Ovary (tissue), 9 donors: ENCODE data around the gene CTTN. TPM values are rescaled to one million over a fixed set of nuclear protein-coding genes. Genes with fewer than 3 reads are reported as not detected.

Source experiments
- DNase-seq, 5 donors: peaks; one replicate each; pipeline ENCODE4 v3.0.0-alpha.2; 2019 to 2020
- H3K27ac ChIP-seq, 2 donors: fragments of 200-600 bp; one replicate each; pipeline versions ENCODE4 v1.5.1 to v1.8.0; 2019 to 2022
- H3K27me3 ChIP-seq: fragments of 200-600 bp; one replicate; pipeline ENCODE4 v1.8.0; 2022
- H3K36me3 ChIP-seq: fragments of 200-600 bp; sonication (generic); one replicate; pipeline ENCODE4 v1.5.1; 2019
- H3K4me1 ChIP-seq: one replicate; pipeline ENCODE4 v1.8.1; 2013; ENCODE audit warnings: mild to moderate bottlenecking, moderate library complexity; ENCODE audit not compliant: insufficient read depth
- H3K4me3 ChIP-seq: fragments of 200-600 bp; sonication (generic); one replicate; pipeline ENCODE4 v1.5.1; 2017
- H3K9me3 ChIP-seq, 2 donors: fragments of 200-600 bp in 1 of 2; sonication (generic) in 1 of 2; one replicate each; pipeline versions ENCODE4 v1.5.1 to v1.8.1; 2013 to 2019; ENCODE audit warnings: mild to moderate bottlenecking in 1 of 2, moderate library complexity in 1 of 2
- CTCF ChIP-seq, 3 donors: fragments of 450-650 bp in 2 of 3; fragments of 200-600 bp in 1 of 3; IDR thresholded peaks; one replicate each; pipeline versions ENCODE4 v1.5.1 to v1.8.0; 2016 to 2022; ENCODE audit warnings: antibody characterized with exemption in 3 of 3, mild to moderate bottlenecking in 1 of 3
- EP300 ChIP-seq: sonication (generic); formaldehyde crosslinking; IDR thresholded peaks from one replicate; pipeline ENCODE4 v1.6.1; 2017; ENCODE audit warnings: antibody characterized with exemption
- POLR2A ChIP-seq: fragments of 450-650 bp; IDR thresholded peaks from one replicate; pipeline ENCODE4 v1.6.1; 2017; ENCODE audit warnings: antibody characterized with exemption, mild to moderate bottlenecking, moderate library complexity
- WGBS, 3 donors: extraction: QIAGEN DNeasy Blood & Tissue Kit in 1 of 3; methylation state at CpG; one replicate each; pipeline versions ENCODE4 v1.1.5 to v1.1.7; 2013 to 2017; 5-methylcytosine and 5-hydroxymethylcytosine counted together
- intact Hi-C, 4 donors: fragments of 100-400 bp; cut with DNase I; formaldehyde crosslinking; loops; one replicate each; pipeline versions ENCODE4 v1.11.0 to v1.15.1; 2022 to 2023
- polyA plus RNA-seq, 2 donors: library from polyadenylated mRNA; stranded (reverse); fragments of 200-250 nt in 1 of 2; fragments of 350-450 nt in 1 of 2; fragmentation: Illumina TruSeq in 1 of 2; extraction: RNeasy Lipid Tissue Mini Kit (QIAGEN cat#74804) in 1 of 2; gene quantifications; one replicate each; pipeline ENCODE4 v1.2.3, GENCODE V29; 2013 to 2014
- total RNA-seq, 7 donors: library from RNA; depleted of rRNA in 2 of 7; stranded (reverse); fragments of >200 nt in 2 of 7; fragmentation: NEBNext Ultra II Directional in 3 of 7; extraction: Animal tissue kit (Norgen Biotek cat#: 25700) in 3 of 7; gene quantifications; one replicate each; pipeline versions ENCODE4 v1.1.0 to v1.2.4, GENCODE V29; 2016 to 2023
- donor health status: DM: no; HTN: no; CAD: no; lungs with moderate emphysema.
- donor health status: DM: no; HTN: no; CAD: no.
- donor health status: Bipolar disorder and iron deficiency.
- donor health status: DM: yes; HTN: yes; CAD: no.
- donor health status: DM: no; HTN: no; CAD: no.
- donor health status: DM: yes; HTN: yes; CAD: no.

CTTN gene
- total and polyA plus RNA-seq, 9 donors = 129 to 321 (median 205) TPM

DNA sequence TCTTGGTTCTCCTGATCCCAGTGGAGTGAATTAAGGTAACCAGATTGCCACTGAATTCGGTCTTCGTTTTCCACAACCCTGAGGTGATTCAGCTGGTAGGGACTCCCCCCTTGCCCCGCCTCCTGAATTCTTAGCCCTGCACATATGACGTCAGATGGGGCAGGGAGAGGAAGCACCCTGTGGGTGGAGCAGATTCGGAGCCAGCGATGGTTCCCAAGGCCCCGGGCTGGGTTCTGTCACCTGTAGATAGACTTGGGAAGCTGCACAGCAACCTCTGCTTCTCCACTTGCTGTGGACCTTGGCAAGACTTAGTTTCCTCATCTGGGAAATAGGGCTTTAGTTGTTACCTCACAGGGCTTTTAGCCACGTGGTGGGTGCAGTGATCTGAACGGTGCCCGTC, 67.8 kb downstream of the CTTN start:
- no peaks in the 10 kb centered on the region for H3K4me1 ChIP-seq
- H3K36me3 ChIP-seq = no peaks in the 10 kb centered on the region
- intact Hi-C loops = loop anchor here in 3 of 4 donors (5.0 to 10.0 kb wide), 2 partner anchors 291 to 551 kb away; no protein-coding TSS in a partner anchor
- H3K27me3 ChIP-seq = no peaks in the 10 kb centered on the region
- H3K27ac ChIP-seq = no peak overlapping the region
- no peak for TF ChIP-seq POLR2A
- TF ChIP-seq CTCF (IDR thresholded peaks at IDR 0.05) = no peak
- H3K9me3 ChIP-seq = no peaks in the 10 kb centered on the region
- DNase-seq = no peak
- H3K4me3 ChIP-seq = no peak overlapping the region
- 71 to 77% (median 72%) methylated on average over 10 of the region's 10 CpGs for WGBS, 3 donors

- no peaks in the 10 kb centered on the region for H3K4me1 ChIP-seq
- H3K27me3 ChIP-seq = no peaks in the 10 kb centered on the region
- H3K9me3 ChIP-seq = no peaks in the 10 kb centered on the region
- intact Hi-C loops = loop anchor here in 3 of 4 donors (5.0 to 10.0 kb wide), 2 partner anchors 291 to 552 kb away; no protein-coding TSS in a partner anchor
- no peak for DNase-seq
- H3K4me3 ChIP-seq = no peak overlapping the region
- TF ChIP-seq CTCF (IDR thresholded peaks at IDR 0.05) (no peak), POLR2A (no peak), EP300 (no peak)
- WGBS, 3 donors = 87 to 94% (median 90%) methylated on average over 8 of the region's 8 CpGs
- H3K27ac ChIP-seq = no peak overlapping the region
- H3K36me3 ChIP-seq = no peaks in the 10 kb centered on the region
Observed at GRCh38 chr11:70466596-70466995, 68.3 kb downstream of the CTTN start.

DNA sequence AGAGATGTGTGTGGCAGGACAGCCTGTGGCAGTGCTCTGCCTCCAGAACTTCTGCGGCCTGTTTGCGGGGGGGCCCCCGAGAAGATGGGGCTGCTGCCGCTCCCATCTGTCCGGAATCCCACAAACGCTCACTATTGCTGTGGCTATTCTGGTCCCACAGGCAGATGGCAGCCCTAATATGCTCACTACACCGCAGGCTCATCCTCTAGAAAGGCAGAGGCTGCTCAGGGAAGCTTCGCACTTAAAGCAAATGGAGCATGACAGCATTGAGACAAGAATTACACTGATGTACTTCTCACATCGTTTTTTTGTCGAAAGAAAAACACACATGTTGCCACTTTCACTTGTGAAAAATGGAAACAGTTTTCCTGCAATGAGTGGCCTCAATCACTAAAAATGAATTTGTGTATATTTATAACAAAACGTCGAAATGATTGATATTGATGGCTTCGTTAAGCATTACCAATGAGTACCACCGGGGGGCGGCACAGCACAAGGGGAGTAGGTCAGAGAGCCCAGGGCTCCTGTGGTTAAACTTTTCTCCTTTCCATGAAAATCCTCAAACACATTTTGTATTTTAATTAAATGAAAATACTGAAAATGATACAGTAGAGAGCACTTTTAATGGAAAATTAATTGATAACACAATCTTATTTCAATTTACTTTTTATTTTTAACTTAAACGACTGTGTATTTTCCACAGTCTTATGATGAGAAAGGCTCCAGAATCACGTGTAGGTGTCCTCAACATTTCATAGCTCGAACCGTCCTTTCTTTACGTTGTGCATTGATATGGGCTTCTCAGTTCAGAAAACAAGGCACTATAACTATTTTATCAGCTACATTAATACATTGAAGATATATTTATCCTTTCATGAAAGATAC, 69.1 kb downstream of the CTTN start:
- TF ChIP-seq POLR2A (no peak), EP300 (no peak), CTCF (IDR thresholded peaks at IDR 0.05) (peak; percentile 51 to 59 (median 55))
- WGBS, 3 donors = 32 to 42% (median 35%) methylated on average over 20 of the region's 20 CpGs
- intact Hi-C loops = loop anchor here in 3 of 4 donors (5.0 to 10.0 kb wide), 2 partner anchors 290 to 553 kb away; no protein-coding TSS in a partner anchor
- Histone ChIP-seq H3K27me3 (no peaks in the 10 kb centered on the region), H3K4me3 (no peak overlapping the region), H3K27ac (no peak overlapping the region), H3K36me3 (no peaks in the 10 kb centered on the region), H3K9me3 (no peaks in the 10 kb centered on the region), H3K4me1 (no peaks in the 10 kb centered on the region)
- peak; percentile 28 to 67 (median 49) for DNase-seq

- TF ChIP-seq POLR2A = no peak
- no peak for TF ChIP-seq EP300
- TF ChIP-seq CTCF (IDR thresholded peaks at IDR 0.05) = no peak
- no peak for DNase-seq
- Histone ChIP-seq H3K36me3 (no peaks in the 10 kb centered on the region), H3K27ac (no peak overlapping the region), H3K27me3 (no peaks in the 10 kb centered on the region), H3K4me3 (no peak overlapping the region), H3K4me1 (no peaks in the 10 kb centered on the region), H3K9me3 (no peaks in the 10 kb centered on the region)
- WGBS, 3 donors = 64 to 71% (median 71%) methylated on average over 19 of the region's 19 CpGs
- intact Hi-C loops = loop anchor here in 3 of 4 donors (5.0 to 10.0 kb wide), 2 partner anchors 289 to 554 kb away; no protein-coding TSS in a partner anchor
Observed at GRCh38 chr11:70468256-70469195, 70.2 kb downstream of the CTTN start.
